GM21529 (cell line): ENCODE measurements around the gene FBLN2.

Experiments used
- ATAC-seq: cut with Tn5 transposase; IDR thresholded peaks from one replicate; pipeline ENCODE4 v1.9.1; 2021; ENCODE audit not compliant: unreplicated experiment

The FBLN2 gene

DNA sequence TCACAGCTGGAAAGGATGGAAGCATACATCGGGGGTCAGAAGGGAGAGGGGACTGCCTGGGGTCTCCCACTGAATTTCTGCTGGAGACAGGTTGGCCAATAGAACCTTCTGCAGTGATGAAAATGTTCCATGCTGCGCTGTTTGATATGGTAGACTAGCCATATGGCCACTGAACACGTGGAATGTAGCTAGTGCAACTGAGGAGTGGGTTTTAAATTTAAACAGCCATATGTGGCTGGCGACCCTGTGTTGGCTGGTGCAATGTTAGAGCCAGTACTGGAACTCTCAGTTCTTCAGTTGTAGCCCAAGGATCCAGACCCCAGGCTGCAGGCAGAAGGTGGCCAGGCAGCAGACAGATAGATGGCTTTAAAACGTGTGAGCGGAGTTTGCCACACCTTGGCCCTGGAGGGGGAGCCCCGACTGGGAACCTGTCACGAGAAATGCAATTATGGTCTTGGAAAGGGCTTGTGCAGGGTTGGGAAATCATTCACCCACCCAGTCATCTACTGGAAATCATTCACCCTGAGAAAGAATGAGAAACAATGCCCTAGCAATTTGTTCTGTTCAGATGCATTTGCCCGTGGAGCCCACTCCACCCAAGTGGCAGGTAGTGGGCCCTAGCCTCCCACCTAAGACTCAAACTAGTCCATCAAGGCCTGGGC lies 127.6 kb downstream of the FBLN2 start:
- ATAC-seq = no peak

DNA sequence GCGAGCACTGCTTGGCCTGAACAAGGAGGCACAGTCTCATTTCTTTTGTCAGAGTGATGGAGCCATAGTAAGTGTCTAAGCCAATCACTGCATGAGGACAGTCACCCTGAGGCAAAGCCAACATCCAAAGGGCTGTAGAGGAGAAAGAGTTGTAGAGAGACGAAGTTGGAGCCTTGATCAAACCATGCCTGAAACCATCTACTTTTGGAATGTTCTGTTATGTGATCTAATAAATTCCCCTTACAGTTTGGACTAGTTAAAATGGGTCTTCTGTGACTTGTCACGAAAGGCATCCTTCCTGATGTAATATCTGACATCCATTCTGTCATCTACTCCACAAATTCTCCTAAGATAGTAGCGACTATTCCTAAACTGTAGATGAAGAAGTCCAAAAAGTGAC lies 128.3 kb downstream of the FBLN2 start:
- no peak for ATAC-seq

DNA sequence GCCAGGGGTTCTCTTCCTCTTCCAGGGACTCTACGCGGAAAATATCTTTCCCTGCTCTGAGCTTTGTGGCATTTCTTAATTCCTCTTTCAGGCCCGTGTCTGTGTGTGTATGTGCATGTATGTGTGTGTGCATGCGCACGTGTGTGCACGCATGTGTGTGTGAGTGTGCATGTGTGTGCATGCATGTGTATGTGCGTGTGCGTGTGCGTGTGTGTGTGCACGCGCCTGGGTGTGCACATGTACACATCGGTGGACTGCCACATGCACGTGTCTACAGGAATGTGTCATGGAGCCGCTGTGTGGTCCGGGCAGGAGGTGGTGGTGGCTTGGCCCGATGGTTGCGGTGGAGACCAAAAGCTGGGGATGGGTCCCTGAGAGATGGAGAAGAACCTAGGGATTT lies 133.0 kb downstream of the FBLN2 start:
- ATAC-seq = no peak

DNA sequence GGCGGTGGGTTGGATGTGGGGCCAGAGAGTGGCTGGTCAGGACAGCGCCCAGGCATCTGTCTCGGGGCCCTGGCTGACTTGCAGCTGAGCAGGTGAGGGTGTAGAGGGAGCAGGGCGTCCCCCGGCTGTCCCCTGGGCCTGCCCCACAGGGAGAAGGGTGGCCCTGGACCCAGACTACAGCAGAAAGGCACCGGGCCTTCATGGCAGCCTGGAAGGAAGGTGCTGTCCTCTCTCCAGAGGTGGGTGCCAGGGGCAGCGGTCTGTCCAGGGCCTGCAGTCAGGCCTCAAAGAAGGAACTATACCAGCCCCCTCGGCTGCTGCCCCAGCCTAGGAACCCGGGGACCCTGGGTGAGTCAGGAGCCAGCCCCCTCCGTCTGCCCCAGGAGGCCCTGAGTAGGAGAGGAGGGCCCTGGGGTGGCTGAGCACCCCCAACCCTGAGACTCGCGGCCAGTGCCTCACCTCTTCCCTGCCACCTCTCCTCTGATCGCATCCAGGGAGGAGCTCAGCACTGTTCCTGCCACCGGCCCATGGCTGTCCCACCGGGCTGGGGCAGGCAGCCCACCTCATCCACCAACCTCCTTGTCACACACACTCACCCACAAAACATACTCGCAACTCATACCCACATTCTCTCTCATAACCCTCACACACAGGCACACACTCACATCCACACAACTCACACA lies 133.5 kb downstream of the FBLN2 start:
- ATAC-seq = no peak

DNA sequence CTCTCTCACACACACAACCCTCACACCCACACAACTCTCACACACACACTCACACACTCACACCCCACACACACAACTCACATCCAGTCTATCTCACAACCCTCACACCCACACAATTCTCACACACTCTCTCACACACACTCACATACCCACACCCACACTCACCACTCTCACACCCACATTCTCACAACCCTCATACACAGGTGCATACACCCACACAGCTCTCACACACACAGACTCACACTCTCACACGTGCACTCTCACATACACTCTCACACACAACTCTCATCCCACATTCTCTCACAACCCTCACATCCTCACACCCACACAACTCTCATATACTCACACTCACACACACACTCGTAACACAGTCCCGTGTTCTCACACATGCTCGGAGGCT lies 134.4 kb downstream of the FBLN2 start:
- ATAC-seq = no peak

DNA sequence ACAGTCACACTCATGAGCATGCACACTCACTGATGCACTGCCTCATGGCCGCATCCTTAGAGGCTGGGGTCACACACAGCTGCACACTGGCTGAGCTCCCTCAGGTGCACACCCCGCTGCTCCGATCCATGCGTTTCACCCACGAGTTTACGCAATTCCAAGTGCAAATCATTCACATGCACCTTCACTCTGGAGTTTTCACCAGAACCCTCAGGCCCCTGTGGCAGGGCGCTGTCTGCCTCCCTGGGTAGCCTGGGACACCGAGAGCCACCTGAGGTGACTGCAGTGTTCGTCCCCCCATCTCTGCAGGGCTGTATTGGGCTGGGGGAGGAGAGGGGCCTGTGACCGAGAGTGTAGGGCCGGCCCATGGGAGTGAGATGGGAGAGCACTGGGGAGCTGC lies 134.8 kb downstream of the FBLN2 start:
- no peak for ATAC-seq

DNA sequence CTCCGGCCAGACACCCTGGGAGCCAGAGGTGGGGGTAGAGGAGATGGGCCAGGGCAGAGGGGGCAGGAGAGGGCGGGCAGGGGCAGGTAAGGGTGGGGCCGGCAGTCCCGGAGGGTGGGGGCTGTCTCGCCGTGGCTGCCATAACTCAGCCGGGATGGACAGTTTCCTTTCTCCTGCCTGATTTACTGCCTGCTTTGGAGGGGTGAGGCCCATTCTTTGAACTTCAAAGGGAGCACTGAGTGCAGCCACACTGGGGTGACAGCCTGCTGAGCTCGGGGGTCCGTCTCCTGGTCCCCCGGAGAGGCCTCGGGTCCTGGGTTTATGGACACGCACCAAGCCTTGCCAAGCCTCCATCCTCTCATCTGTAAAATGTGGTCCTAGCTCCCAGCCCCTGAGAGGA lies 135.4 kb downstream of the FBLN2 start:
- no peak for ATAC-seq

DNA sequence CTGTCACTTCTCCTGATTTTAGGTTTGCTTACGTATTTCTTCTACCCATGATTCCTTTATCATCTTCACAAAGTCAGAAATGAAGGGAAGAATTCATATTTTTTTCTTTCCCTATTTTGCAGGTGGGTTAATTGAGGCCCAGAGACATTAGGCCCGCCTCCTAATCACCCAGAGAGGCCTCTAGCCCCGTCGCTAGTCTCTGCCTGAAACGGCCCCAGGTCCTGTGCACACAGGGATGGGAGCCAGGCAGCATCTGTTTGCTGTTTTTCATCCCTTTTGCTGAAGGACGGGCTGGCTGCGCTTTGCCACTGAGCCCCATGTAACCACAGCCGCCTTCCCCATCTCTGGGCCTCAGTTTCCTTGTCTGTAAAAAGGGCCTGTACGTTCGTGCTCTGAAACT lies 135.9 kb downstream of the FBLN2 start:
- ATAC-seq = no peak

DNA sequence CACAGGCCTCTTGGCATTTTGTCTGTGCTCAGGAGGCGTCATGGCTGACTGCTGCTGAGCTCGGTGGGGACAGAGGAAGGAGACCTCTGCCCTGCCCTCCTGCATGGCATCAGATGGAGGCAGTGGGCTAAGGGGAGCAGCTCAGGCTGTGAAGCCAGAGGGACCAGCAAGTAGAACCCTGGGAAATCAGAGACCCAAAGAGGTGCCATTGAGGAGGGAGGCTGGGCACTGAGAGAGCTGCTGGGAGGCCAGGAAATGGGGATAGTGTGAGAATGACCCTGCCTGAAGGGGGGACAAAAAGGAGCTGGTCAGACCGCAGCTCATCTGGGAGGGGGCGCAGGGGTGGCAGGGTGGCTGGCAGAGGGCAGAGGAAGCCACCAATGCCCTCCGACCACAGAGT lies 136.8 kb downstream of the FBLN2 start:
- no peak for ATAC-seq

DNA sequence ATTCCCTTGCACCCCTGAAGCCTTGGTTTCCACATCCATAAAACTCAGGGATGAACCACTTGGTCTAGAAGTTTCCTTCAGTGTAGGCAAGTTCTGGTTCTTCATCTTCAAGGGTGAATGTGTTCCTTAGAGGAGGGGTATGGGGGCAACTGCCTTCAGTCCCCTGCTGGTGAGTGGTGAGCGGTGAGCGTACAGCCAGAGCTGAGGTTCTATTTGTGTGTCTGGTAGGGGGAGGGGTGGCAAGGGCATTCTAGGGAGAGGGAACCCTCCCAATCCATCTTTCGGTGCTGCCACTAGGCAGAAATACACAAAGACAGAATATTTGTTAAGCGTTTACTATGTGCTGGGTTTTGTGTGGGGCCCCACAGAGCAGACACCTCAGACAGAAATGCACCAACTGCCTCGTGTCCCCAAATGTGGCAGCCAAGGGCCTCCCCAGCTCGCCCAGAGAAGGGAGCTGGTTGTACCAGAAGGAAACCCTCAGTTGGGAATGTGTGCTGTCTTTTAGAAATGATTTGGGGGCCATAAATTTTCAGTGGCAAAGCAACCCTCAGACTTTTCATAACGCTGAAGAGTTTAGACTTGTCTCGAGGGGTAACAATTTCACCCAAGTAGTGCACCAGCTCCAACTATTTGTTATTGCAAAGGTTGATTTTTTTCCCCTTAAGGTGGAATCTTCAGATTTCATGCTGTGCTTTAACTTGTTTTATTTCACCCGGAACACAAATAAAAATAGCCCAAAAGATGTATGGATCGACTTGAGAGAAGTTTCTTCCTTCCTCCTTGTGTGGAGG lies 137.6 kb downstream of the FBLN2 start:
- no peak for ATAC-seq

DNA sequence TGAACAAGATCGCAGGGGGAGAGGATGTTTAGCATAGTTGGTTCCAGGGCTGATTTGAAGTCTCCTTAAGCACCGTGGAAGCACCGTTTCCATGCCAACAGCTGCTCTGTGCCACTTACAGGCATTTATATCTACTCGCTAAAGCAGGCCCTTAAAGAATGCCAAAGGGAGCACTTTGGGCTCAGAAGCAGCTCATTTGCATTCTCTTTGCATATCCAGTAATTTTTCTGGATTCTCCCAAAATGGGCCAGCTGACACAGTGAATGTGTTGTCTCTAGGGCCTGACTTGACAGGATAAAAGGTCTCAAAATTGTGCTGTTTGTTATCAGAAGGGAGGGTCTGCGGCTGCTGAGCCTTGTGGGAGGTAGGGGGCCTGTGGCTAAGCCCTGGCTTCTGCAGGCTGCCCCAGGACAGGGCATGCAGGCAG lies 138.6 kb downstream of the FBLN2 start:
- ATAC-seq = no peak
